COLO668 (cell line): ENCODE measurements around the gene FTO.
"Not testable (repeated sequence)": the region's sequence is repeated elsewhere in the genome, so short reads cannot be mapped to it uniquely, and the experiment has no call there.

Experiments used
- DNase-seq: peaks from one replicate; lab custom pipeline; 2025; ENCODE audit not compliant: unreplicated experiment; lab: John Stamatoyannopoulos, UW

Gene FTO

DNA sequence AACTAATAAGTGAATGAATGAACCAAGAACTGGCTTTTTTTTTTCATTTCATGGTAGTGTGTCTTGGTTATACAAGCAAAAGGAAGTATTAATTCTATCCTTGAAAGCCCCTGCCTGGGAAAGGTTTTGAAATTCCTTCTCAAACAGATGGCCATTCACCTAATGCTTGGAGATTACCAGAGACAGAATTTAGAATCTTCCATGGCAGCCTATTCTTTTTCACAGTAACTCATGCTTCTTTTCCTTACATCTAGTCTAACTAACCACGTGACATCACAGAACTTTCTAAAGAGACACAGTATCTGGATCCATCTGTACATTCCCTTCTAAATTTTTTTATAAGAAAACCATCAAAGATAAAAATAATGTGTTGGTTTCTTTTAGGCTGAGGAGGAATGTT lies 151.6 kb downstream of the FTO start:
- no peak for DNase-seq

DNA sequence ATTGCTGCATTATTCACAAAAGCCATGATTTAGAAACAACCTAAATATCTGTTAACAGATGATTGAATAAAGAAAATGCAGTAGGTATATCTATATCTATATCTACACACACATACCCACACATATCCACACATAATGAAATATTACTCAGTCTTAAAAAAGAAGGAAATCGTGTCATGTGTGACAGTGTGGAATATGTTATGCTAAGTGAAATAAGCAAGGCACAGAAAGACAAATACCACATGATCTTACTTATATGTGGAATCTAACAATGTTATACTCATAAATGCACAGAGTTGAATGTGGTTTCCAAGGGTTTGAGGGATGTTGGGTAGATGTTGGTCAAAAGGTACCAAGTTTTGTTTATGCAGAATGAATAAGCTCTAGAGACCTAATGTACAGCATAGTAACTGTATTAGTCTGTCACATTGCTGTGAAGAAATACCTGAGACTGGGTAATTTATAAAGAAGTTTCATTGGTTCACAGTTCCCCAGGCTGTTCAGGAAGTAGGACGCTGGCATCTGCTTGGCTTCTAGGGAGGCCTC lies 156.1 kb downstream of the FTO start:
- no peak for DNase-seq

DNA sequence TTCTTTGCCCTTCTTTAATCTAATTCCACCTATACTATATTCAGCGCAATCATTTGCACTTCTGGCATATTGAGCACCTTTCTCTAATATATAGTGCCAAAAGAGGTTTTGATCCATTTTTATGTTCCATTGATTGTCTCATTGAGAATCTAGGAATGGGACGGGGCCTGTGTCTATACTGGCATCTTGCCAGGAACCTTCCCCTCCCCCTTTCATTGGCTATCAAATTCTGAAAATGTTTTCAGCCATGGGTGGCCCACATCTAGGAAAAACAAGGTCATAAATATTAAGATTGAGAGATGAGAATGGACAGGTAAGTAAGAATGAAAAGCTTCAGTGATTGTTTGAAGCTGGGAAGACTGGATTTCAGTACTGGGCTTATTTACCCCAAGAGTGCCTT lies 159.9 kb downstream of the FTO start:
- DNase-seq, result no peak

DNA sequence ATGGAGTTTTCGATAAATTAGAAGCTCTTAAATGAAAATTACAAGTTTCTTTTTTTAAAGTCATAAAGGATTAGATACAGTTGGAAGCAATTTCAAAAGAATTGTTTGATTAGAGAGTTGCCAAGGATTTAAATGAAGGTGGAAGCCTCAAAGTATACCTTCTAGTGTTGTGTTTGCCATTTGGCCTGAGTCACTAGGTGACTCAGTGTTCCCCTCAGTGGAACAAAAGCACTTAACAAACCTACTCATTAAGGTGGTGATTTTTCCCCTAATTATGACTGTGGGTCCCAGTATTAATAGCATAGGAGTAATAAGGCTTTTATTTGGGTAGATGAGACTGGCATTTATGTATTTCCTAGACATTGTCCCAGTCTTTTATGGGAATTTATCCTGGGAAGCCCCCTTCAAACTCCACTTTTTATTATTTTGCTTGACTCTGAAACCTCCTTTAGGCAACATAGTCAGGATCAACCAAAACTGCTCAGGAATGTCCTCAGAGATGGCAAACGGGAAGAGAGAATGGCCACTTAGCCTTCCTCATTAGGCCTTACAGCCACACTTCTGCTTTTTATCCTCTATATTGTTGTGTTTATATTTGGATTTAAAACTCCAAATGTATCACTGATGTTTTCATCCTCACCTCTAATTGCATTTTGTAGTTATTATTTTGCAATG lies 161.0 kb downstream of the FTO start:
- DNase-seq, result no peak

DNA sequence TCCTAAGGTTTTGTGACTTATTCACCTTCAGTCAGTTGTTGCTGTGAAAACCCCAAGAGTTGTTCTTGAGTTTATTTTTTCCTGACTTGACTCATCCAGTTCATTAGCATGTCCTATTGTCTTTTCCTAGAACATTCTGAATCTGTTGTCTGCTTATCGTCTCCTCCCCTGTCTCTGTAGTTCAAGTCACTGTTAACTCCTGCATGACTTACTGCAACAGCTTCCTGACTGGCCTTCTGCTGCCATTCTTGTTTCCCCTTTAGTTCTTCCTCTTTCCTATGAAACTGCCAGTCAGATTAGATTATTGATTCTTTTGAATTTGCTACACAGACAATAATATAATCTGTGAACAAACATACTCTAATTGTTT lies 161.5 kb downstream of the FTO start:
- no peak for DNase-seq

DNA sequence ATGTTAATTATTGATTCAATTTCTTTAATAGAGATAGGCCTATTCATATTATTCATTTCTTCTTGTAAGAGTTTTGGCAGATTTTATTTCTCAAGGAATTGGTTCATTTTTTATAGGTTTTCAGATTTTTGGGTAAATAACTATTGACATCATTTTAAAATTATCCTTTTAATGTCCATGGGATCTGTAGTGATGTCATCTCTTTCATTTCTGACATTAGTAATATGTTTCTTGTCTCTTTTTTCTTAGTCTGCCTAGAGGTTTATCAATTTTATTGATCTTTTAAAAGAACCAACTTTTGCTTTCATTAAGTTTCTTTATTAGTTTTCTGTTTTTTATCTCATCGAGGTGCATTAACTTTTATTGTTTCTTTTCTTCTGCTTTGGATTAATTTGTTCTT lies 162.6 kb downstream of the FTO start:
- DNase-seq, result no peak

DNA sequence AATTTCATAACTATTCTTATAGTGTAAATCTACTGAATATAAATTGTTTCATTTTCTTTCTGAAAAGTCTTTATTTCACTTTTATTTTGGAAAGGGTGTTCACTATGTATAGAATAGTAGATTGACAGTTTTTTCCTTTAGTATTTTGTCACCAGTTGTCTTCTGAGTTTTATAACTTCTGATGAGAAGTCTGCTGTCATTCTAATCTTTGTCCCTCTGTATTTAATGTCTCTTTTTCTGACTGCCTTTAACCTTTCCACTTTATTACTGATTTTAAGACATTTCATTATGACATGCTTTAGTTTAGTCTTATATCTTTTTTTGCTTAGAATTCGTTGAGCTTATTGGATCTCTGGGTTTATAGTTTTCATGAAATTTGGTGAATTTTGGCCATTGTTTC lies 166.9 kb downstream of the FTO start:
- no peak for DNase-seq

DNA sequence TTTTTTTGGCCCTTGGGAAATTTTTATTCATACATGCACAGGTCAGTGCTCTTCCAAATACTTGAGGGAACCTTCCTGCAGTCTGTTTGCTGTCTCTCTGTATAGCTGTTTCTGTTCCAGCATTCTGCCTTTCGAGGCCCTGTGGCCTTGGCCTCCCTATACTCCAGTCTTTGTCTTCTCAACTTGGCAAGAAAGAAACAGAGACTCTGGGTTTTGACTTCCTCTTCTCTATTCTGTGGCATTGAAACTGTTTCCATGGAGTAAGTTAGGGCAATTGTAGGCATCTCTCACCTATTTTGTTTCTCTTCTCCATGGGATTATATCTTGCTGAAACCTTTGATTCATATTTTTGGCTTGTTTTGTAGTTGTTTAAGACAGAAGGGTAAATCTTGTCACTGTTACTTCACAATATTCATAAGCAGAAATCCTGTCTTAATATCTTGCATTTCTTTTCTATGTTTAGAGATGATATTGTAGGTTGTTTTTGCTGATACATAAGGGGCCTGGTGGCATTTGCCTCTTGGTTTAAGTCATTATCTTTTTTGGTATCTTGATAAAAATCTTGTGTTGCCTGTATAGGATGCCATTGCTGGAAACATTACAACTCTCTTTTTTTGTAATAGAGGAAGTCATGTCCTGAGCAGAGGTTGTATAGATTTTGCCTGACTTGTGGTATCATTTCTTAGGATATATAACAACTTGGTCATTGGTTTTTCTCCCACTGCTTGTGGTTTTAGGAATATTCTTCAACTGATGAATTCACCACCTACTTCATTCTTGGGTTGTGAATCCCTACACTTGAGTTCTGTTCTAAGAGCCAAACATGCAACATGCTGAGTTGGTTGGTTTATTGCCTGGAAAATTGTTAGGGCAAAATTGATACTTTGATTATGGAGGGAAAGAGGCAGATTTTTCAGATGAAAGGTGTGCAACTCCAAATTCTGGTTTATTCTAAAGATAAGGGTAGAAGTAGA lies 168.6 kb downstream of the FTO start:
- no peak for DNase-seq

DNA sequence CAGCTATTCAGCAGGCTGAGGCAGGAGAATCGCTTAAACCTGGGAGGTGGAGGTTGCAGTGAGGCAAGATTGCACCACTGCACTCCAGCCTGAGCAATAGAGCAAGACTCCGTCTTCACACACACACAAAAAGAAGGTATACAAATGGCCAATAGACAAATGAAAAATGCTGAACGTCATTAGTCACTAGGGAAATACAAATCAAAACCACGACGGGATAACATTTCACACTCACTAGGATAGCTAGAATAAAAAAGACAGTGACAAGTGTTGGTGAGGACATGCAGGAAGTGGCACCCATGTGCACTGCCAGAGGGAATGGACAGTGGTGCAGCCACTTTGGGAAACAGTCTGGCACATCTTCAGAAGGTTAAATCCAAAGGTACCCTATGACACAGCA lies 172.9 kb downstream of the FTO start:
- no peak for DNase-seq

DNA sequence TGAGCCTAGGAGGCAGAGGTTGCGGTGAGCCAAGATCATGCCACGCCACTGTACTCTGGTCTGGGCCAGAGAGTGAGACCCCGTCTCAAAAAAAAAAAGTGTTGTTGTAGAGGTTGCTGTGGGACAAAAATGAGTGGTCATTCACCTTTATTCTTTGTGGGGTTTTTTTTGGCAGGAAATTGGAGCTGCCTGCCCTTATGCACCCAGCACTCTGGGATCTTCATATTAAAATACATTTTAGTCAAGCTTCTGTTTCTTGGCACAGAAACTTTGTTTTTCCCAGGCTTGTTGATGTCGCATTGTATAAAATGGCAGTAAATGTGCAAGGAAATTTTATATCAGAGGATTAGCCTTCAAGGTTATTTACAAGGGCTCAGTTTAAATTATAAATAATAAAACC lies 174.3 kb downstream of the FTO start:
- no peak for DNase-seq

DNA sequence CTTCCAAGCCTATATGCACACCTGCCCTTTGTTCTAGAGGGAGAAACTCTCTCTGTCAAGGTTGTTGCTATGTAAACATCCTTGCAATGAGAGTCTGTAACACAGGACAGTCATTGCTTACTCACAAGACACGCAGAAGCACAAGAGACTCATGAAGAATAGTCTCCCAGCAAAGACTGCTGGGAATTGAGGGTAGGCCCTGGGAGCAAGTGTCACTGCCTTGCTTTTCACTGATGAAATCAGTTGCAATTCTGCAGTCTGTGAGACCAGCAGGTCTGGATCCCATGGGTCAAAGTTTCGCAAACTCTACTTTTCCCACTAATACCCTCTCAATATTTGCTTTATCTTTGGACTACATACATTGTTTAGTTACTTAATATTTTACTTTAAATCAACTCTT lies 177.4 kb downstream of the FTO start:
- DNase-seq, result no peak

DNA sequence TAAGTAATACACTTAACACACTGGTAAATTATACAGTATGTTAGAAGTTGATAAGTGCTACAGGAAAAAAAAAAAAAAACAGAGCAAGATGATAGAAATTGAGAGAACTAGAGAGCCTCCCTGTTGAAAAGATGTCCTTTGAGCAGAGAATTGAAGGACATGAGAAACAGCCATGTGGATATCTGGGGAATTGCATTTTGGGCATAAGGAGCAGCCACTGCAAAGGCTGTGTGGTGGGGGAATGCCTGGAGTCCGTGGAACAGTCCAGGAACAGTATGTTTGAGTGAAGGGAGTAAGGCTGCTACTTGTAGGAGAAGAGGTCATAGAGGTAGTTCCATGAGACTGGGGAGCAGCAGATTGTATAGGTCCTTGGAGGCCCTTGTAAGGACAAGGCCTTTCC lies 178.4 kb downstream of the FTO start:
- DNase-seq, result no peak

DNA sequence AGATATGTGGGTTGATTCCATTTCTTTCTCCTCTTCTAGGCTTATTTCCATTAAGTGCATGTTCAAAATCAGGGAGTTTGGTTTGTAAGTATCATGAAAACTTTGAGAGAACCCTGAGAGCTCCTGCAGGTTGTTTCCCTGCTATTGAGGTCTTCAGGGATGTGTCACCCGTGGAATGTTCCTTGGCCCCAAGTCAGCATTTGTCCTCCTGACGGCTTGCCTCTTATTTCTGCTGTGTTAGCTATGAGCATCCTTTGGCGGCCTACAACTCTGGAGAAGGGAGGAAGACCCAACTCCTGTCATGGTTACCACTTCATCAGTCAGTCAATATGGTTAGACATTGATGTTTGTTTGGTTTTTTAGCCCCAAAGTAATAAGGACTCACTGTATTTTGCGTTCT lies 180.8 kb downstream of the FTO start:
- DNase-seq, result no peak

DNA sequence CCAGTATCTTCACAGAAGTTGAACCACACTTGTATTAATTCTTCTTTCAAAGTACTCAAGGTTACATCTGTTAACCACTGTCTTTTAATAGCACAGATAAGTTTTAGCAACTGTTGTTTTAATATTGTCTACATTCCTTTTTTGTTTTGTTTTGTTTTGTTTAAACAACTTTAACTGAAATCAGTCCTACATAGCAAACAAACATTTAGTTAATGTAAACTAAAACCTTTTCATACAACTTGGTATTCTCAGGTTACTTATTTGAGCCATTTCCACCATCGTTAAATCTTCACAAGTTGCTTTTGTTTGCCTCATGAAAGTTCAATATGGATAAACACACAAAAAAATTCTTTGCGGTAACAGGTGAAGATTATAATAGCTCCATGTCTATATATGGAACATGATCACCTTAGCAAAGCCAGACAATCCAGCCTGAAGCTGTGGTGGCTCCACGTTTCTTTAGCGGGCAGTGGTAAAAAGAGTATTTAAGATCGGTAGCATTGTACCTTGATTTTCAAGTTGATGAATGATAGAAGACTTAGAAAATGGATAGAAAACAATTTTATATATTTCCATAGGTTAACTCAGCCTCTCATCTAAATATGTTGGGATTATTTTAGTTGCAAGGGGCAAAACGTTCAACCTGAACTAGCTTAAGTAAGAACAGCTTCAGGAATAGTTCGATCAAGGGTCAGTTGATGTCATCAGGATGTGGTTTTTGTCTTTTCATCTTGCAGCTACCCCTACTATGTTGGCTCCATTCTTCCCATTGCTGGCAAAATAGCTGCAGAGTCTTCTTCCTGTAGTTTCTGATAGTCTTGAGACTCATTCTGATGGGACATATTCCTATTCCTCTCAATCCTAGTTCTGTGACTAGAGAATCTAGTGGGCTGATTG lies 182.8 kb downstream of the FTO start:
- DNase-seq, result no peak

DNA sequence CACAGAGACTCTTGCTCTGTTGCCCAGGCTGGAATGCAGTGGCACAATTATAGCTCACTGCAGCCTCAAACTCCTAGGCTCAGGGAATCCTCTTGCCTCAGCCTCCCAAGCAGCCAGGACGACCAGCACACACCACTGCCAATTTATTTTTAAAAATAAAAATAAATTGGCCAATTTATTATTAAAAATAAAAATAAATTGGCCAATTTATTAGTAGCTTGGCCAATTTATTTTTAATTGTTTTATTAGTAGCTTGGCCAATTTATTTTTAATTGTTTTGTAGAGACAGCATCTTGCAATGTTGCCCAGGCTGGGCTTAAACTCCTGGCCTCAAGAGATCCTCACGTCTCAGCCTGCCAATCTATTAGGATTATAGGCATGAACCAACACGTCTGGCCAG lies 184.3 kb downstream of the FTO start:
- DNase-seq, result no peak

DNA sequence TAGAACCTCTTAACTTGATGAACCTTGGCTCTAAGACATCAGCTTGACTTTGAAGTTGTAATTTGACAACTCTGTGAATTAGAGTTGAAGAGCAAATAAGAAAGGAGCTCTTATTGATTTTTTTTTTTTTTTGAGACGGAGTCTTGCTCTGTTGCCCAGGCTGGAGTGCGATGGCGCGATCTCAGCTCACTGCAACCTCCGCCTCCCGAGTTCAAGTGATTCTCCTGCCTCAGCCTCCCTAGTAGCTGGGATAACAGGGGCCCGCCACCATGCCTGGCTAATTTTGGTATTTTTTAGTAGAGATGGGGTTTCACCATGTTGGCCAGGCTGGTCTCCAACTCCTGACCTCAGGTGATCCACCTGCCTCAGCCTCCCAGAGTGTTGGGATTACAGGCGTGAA lies 186.9 kb downstream of the FTO start:
- not testable (repeated sequence) for DNase-seq

DNA sequence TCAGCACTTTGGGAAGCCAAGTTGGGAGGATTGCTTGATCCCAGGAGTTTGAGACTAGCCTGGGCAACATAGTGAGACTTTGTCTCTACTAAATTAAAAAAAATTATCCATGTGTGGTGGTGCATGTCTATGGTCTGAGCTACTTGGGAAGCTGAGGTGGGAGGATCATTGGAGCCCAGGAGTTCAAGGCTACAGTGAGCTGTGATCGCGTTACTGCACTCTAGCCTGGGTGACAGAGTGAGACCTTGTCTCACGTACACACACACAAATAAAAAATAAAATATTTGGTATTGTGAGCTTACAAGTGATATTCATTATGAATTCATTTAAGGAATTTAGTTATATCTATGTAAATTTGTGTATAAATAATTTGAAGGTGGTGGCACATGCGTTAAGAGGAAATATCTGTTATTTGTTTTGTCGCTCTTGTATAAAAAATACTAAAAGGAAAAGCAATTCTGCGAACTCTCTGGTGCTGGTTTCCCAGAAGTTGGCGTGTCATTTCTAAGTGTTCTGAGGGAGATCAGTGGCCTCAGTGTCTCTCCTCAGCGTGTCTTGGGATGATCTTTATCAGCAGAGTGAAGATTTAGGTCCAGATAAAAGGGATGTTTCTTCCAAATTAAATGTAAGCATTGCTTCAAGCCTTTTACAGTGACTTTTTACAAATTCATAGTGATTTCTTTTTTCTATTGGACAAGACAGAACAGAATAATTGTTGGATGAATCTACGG lies 187.6 kb downstream of the FTO start:
- no peak for DNase-seq

DNA sequence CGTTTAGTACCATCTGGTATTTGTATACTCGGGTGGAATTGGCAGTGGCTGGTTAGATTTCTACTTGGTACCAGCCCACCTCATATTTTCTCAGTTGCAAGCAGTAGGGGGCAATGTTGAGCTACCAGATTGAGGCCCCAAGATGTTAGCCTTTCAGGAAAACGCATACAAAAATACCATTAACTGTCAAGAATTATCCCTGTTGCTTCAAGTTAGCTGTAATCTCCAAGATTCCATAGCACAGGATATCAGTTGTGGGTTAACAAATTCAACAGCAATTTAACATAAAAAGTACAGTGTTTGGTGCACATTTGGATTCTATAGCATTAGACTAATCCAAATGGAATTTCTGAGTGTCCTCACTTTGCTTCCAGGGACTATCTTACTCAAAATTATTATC lies 188.2 kb downstream of the FTO start:
- DNase-seq, result peak; percentile 46

DNA sequence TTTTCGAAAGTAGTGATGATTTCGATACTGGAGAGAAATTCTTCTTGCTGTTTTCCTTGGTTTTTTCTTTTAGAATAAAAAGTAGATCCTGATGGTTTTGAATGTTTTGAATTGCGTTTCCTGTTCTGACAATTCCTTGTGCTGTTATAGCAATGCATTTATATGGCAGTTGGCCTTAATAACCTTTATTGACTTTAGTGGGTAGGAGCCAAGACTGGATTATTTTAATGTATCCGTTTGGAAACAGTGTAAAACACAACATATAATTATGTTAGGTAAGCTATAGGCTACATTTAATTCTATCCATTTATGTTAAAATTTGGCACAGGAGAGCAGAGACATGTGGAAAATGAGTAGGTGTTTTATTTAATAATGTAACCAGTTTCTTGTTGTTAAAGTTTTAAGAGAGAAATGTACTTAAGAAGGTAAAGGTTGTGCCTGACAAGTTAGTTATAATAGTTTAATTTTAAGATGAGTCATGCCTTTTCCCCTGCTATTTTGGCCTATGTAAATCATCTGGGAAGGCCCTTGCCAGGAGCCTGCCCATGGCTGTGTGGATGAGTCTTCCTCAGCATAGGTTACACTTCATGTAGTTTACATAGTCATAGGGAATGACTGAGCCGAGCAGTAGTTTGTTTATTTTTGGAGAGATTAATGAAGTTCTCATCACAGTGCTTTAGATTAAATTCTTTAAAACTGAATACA lies 189.9 kb downstream of the FTO start:
- DNase-seq, result no peak

DNA sequence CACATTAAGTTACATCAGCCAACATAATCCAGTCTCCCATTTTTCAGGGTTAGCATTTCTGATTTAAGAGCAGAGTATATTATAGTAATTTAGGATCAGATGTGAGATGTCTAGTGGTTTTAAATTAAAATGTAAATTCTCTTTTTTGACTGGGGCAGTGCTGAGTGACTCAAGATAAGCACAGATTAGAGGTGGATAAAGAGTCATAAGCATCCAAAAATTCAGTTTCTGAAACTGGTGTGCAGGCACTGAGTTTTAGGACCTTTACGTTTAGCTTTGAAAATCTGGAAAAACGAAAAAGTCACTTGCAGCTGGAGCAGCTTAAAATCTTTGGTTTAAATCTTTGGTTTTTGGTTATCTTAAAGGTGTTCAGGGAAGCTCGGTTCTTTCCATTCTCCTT lies 190.7 kb downstream of the FTO start:
- no peak for DNase-seq
